Panc1 (cell line): ENCODE data around the gene BCAS3. TPM values are rescaled to one million over a fixed set of nuclear protein-coding genes. Genes with fewer than 3 reads are reported as not detected.

ENCODE experiments used
- ATAC-seq: fragments of 200-7000 bp; cut with Tn5 transposase; 2 replicates; pipeline ENCODE4 v1.9.1; 2020; ENCODE audit warnings: mild to moderate bottlenecking, moderate library complexity
- BruUV-seq: library from RNA; stranded (reverse); fragments of 400-500 nt; replicated peaks from 2 replicates; lab custom pipeline; 2021; lab: Mats Ljungman, UMichigan
- CTCF ChIA-PET: fragments of 300-600 bp; sonication (Branson Sonifier 250); formaldehyde crosslinking; loops from one replicate; lab custom pipeline; 2022; ENCODE audit warnings: antibody characterized with exemption; lab: Charles Lee
- POLR2A ChIA-PET: fragments of 300-600 bp; sonication (Branson Sonifier 250); formaldehyde crosslinking; loops from one replicate; lab custom pipeline; 2022; ENCODE audit warnings: antibody characterized with exemption; lab: Charles Lee
- DNase-seq: peaks from one replicate; pipeline ENCODE4 v3.0.0-alpha.2; 2010; ENCODE audit warnings: low read depth, low spot score
- H3K27ac ChIP-seq: 2 replicates; pipeline ENCODE4 v1.5.1; 2011; ENCODE audit warnings: mild to moderate bottlenecking, low read length, inconsistent platforms
- H3K27me3 ChIP-seq: fragments of 200-500 bp; sonication (Bioruptor generic); 2 replicates; pipeline ENCODE4 v1.6.0; 2014; ENCODE audit warnings: low read length, inconsistent platforms; ENCODE audit not compliant: control insufficient read depth, insufficient read depth
- H3K36me3 ChIP-seq: fragments of 200-500 bp; sonication (Bioruptor generic); 2 replicates; pipeline ENCODE4 v1.5.1; 2014; ENCODE audit warnings: inconsistent platforms, mild to moderate bottlenecking, low read length, moderate library complexity; ENCODE audit not compliant: control insufficient read depth, insufficient read depth
- H3K4me1 ChIP-seq: 2 replicates; pipeline ENCODE4 v1.5.1; 2011; ENCODE audit warnings: inconsistent platforms, mild to moderate bottlenecking, low read length, moderate library complexity; ENCODE audit not compliant: control insufficient read depth, insufficient read depth
- H3K4me3 ChIP-seq, 2 experiments: 2 replicates each; pipeline ENCODE4 v1.5.1; 2011 to 2012; ENCODE audit warnings: low read depth in 2 of 2, low read length in 2 of 2, mild to moderate bottlenecking in 2 of 2, inconsistent platforms in 1 of 2, moderate library complexity in 1 of 2
- H3K9me3 ChIP-seq: fragments of 200-500 bp; sonication (Bioruptor generic); 2 replicates; pipeline ENCODE4 v1.5.1; 2014; ENCODE audit warnings: low read depth, mild to moderate bottlenecking, inconsistent platforms, low read length, moderate library complexity; ENCODE audit not compliant: control insufficient read depth, insufficient read depth
- POLR2AphosphoS5 ChIP-seq: IDR thresholded peaks from 2 replicates; pipeline ENCODE4 v1.6.1; 2012; ENCODE audit warnings: mild to moderate bottlenecking, low read depth, low read length, moderate library complexity
- SIN3A ChIP-seq: IDR thresholded peaks from 2 replicates; pipeline ENCODE4 v1.6.1; 2012; ENCODE audit warnings: low read depth, mild to moderate bottlenecking, low read length, moderate library complexity, borderline replicate concordance; ENCODE audit not compliant: insufficient read depth
- TCF7L2 ChIP-seq: IDR thresholded peaks from 2 replicates; pipeline ENCODE4 v1.6.1; 2011; ENCODE audit warnings: mild to moderate bottlenecking, low read depth, low read length, inconsistent platforms
- in situ Hi-C: cut with HindIII; loops from 2 replicates; pipeline ENCODE4 v1.10.0; 2016; ENCODE audit warnings: low sequenced_read_pairs, low pct_unique_long_range_greater_than_20kb
- intact Hi-C: fragments of 100-400 bp; cut with micrococcal nuclease; formaldehyde crosslinking; loops from one replicate; pipeline ENCODE4 v1.10.0; 2022; ENCODE audit not compliant: unreplicated experiment
- total RNA-seq: library from RNA; stranded (reverse); gene quantifications from one replicate; pipeline ENCODE4 v1.2.1, GENCODE V29; 2021; ENCODE audit not compliant: unreplicated experiment
- TF ChIP-seq, protein P1 (sequence below), 2 experiments: IDR thresholded peaks; 2 replicates each; pipeline ENCODE4 v1.6.1; 2011 to 2012; ENCODE audit warnings: low read depth in 2 of 2, control low read depth in 1 of 2, low read length in 1 of 2, mild to moderate bottlenecking in 1 of 2, moderate library complexity in 1 of 2; ENCODE audit not compliant: insufficient read depth in 1 of 2
- TF ChIP-seq, protein P2 (sequence below): fragments of 450-650 bp; IDR thresholded peaks from 2 replicates; pipeline ENCODE4 v1.5.1; 2017; ENCODE audit warnings: mild to moderate bottlenecking

BCAS3 gene
- total RNA-seq, 1 experiment from 2014 or later = 9.3 TPM

DNA sequence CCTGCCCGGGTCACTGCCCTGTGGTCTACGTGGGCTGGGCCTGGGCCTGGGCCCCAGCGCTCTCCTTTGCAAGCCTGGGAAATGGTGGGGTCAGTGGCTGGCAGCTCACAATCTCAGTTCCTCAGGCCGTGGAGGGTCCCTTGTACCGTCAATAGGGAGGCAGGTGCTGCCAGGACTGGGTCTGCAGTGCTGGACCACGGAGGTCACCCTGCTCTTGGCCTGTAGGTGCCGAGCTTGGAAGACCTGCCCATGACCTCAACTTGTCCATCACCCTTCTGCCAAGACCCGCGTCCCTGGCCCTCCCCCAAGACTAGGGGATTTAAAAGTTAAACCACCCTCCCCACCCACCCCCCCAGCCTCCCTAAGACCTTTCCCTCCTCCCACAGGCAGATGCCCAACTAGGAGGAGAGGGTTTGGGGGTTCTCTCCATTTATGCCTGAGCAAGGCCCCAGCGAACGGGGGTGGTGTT is 724.5 kb downstream of the BCAS3 start:
- no TSS peak for BruUV-seq
- H3K9me3 ChIP-seq = no peaks in the 10 kb centered on the region
- no peaks in the 10 kb centered on the region for H3K27me3 ChIP-seq
- intact Hi-C loops (no loop called here), in situ Hi-C loops (no loop called here)
- CTCF ChIA-PET = interaction anchor here (0.5 to 0.6 kb wide), 2 partner anchors 9 to 542 kb away, joined by 3 read pairs; no protein-coding TSS in a partner anchor
- DNase-seq (no peak), ATAC-seq (no peak)
- peak overlapping the region; percentile 42; the same call in 1 of the 2 replicates for H3K27ac ChIP-seq
- no peaks in the 10 kb centered on the region for H3K36me3 ChIP-seq
- H3K4me3 ChIP-seq = peak overlapping the region in 1 of 2 experiments; percentile 79; a peak in 2 of 4 replicates
- POLR2A ChIA-PET = no interaction called here
- no peak for TF ChIP-seq POLR2AphosphoS5
- TF ChIP-seq SIN3A = no peak
- TF ChIP-seq, protein P1, sequence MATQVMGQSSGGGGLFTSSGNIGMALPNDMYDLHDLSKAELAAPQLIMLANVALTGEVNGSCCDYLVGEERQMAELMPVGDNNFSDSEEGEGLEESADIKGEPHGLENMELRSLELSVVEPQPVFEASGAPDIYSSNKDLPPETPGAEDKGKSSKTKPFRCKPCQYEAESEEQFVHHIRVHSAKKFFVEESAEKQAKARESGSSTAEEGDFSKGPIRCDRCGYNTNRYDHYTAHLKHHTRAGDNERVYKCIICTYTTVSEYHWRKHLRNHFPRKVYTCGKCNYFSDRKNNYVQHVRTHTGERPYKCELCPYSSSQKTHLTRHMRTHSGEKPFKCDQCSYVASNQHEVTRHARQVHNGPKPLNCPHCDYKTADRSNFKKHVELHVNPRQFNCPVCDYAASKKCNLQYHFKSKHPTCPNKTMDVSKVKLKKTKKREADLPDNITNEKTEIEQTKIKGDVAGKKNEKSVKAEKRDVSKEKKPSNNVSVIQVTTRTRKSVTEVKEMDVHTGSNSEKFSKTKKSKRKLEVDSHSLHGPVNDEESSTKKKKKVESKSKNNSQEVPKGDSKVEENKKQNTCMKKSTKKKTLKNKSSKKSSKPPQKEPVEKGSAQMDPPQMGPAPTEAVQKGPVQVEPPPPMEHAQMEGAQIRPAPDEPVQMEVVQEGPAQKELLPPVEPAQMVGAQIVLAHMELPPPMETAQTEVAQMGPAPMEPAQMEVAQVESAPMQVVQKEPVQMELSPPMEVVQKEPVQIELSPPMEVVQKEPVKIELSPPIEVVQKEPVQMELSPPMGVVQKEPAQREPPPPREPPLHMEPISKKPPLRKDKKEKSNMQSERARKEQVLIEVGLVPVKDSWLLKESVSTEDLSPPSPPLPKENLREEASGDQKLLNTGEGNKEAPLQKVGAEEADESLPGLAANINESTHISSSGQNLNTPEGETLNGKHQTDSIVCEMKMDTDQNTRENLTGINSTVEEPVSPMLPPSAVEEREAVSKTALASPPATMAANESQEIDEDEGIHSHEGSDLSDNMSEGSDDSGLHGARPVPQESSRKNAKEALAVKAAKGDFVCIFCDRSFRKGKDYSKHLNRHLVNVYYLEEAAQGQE (IDR thresholded peaks at IDR 0.05; ENCODE audit: insufficient read depth in 1 of 2, low read depth in 2 of 2, low read length in 1 of 2) = no peak
- no peak for TF ChIP-seq TCF7L2
- TF ChIP-seq, protein P2, sequence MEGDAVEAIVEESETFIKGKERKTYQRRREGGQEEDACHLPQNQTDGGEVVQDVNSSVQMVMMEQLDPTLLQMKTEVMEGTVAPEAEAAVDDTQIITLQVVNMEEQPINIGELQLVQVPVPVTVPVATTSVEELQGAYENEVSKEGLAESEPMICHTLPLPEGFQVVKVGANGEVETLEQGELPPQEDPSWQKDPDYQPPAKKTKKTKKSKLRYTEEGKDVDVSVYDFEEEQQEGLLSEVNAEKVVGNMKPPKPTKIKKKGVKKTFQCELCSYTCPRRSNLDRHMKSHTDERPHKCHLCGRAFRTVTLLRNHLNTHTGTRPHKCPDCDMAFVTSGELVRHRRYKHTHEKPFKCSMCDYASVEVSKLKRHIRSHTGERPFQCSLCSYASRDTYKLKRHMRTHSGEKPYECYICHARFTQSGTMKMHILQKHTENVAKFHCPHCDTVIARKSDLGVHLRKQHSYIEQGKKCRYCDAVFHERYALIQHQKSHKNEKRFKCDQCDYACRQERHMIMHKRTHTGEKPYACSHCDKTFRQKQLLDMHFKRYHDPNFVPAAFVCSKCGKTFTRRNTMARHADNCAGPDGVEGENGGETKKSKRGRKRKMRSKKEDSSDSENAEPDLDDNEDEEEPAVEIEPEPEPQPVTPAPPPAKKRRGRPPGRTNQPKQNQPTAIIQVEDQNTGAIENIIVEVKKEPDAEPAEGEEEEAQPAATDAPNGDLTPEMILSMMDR = no peak
- peaks cover 12% of the 10 kb centered on the region; the same call in 1 of the 2 replicates for H3K4me1 ChIP-seq

DNA sequence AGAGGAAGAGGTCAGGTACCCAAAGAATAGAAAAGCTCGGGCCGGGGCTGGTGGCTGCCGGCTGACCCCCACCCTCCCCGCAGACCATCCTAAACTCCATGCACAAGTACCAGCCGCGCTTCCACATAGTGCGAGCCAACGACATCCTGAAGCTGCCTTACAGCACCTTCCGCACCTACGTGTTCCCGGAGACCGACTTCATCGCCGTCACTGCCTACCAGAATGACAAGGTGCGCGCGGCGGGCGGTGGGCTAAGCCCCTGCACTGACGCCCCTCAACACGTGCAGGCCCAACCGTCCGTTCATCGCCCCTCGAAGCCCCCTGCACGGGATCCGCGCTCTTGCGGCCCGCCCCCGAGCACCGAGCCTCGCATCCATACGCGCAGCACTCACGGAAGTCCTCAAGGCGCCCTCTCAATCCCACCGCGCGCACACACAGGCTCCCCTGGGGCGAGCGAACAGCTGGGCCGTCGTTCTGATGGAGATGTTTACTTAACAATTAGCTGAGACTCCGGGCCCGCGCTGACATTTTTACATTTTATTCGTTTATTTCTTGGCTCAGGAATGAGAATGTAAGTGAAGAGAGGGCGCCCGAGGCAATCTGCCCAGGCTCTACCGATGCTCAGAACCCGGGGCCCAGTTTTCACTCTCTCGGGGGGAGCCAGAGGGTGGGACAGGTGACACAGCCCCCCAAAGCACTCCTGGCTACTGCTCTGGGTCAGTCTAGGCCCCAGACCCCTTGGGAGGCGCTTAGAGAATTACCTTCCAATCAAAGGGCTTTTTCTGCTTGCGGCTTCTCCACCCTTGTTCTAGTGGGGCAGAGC is 725.5 kb downstream of the BCAS3 start:
- no peak overlapping the region; a peak in 1 of 4 replicates for H3K4me3 ChIP-seq
- TF ChIP-seq, protein P2 = no peak
- H3K27ac ChIP-seq = no peak overlapping the region
- intact Hi-C loops = no loop called here
- H3K36me3 ChIP-seq = no peaks in the 10 kb centered on the region
- TSS peak; percentile 75 for BruUV-seq
- ATAC-seq (no peak), DNase-seq (no peak)
- H3K27me3 ChIP-seq = no peaks in the 10 kb centered on the region
- H3K4me1 ChIP-seq = peaks cover 16% of the 10 kb centered on the region; the same call in 1 of the 2 replicates
- in situ Hi-C loops = no loop called here
- ChIA-PET POLR2A (no interaction called here), CTCF (no interaction called here)
- no peaks in the 10 kb centered on the region for H3K9me3 ChIP-seq
